Mesenteric fat pad (tissue), 1 donor: ENCODE results near the gene PDCD1. TPM values are rescaled to one million over a fixed set of nuclear protein-coding genes. Genes with fewer than 3 reads are reported as not detected.
"Not testable (repeated sequence)": the region's sequence is repeated elsewhere in the genome, so short reads cannot be mapped to it uniquely, and the experiment has no call there.

Experiments
- DNase-seq: peaks from one replicate; pipeline ENCODE4 v3.0.0-alpha.2; 2020; ENCODE audit warnings: low spot score
- long read RNA-seq: library from polyadenylated mRNA; unstranded; transcript quantifications from one replicate; pipeline ENCODE4 v2.0.0, GENCODE V29; 2020
- total RNA-seq: library from RNA; stranded (reverse); fragmentation: NEBNext Ultra II Directional; extraction: Animal tissue kit (Norgen Biotek cat#: 25700); gene quantifications from one replicate; pipeline ENCODE4 v1.2.1, GENCODE V29; 2021
- donor health status: DM: yes; HTN: yes; CAD: no.

PDCD1 gene
- total RNA-seq = 0.42 TPM
- long read RNA-seq = 0 reads

DNA sequence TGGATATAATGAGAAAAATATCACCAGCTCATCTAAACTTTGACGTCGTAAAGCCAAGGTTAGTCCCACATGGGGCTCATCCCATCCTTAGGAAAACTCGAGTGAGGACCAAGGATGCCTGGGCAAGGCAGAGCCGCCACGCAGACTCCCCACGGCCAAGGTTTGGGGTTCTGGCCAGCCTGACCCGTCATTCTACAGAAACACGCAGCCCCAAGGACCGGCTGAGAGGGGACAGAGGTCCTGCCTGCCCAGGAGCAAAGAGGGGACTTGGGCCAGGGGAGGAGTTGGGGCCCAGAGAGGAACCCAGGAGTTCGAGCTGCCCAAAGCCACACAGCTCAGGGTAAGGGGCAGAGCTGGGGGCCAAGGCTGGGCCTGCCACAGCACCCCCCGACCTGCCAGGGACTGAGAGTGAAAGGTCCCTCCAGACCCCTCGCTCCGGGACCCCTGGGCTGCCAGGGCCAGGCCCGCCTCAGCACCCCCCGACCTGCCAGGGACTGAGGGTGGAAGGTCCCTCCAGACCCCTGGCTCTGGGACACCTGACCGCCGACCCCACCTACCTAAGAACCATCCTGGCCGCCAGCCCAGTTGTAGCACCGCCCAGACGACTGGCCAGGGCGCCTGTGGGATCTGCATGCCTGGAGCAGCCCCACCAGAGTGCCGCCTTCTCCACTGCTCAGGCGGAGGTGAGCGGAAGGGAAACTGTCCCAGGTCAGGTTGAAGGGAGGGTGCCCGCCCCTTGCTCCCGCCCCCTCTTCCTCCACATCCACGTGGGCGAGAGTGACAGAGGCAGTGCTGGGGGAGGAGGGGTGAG is at the start of gene PDCD1:
Gene PDCD1, minus strand, starts transcription at position 689 of the 811 bp plus-strand sequence. Its CDS starts 56 bp downstream, at position 633.
- DNase-seq = no peak

DNA sequence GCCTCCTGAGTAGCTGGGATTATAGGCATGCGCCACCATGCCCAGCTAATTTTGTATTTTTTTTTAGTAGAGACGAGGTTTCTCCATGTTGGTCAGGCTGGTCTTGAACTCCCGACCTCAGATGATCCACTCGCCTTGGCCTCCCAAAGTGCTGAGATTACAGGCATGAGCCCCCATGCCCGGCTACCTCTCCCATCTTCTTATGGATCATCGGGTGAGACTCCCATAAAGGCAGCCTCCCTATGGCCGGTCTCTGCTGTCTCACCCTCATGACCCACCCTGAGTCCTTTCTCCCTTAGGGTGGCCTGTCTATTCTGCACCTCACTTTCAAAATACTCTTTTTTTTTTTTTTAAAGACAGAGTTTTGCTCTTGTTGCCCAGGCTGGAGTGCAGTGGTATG is 49.1 kb upstream of the PDCD1 start:
- peak; percentile 71 for DNase-seq

DNA sequence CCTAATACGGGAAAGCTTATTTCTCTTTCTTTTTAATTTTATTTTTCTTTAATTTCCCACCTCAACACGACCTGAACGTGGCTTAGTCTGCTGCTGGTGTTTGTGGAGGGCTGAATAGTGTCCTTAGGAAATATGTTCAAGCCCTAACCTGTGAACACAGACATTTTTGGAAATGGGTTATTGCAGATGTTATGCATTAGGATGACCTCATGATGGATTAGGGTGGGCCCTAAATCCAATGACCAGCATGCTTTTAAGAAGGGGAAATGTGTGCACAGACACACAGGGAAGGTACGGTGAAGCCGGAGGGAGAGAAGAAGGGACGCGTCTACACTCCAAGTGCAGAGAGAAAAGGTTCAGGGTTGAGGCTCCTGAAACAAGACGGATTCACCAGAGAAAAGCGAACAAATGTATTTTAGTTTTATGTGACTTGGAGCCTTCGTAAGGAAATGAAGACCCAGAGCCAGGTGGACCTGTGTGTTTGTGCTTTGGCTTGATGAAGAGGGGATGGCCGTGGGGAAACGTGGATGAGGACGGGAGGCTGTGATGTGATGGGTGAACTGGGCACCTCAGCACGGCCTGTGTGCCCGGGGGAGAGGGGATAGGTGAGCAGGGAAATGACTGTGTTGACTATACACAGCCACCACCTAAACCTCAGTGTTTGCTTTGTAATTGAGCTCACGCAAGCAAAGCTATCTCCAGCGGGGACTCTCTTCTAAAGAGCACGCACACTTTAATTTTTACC is 48.3 kb upstream of the PDCD1 start:
- peak; percentile 57 for DNase-seq

DNA sequence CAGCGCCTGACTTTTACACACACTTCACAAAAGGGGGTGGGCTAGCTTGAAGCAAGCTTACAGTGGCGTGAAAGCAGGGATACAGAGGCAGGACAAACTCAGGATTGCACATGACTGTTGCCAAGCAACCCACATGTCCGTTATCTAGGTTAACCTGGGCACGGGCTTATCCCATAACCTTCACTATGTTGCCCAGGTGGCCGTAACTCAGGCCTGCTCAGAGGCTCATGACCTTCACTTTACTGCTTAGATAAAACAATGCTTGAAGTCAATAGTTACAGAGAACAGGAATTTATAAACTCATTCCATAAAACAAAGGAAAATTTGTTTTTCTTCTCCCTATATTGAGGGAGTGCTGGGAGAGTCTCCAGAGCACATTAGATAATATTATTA is 47.7 kb upstream of the PDCD1 start:
- not testable (repeated sequence) for DNase-seq

DNA sequence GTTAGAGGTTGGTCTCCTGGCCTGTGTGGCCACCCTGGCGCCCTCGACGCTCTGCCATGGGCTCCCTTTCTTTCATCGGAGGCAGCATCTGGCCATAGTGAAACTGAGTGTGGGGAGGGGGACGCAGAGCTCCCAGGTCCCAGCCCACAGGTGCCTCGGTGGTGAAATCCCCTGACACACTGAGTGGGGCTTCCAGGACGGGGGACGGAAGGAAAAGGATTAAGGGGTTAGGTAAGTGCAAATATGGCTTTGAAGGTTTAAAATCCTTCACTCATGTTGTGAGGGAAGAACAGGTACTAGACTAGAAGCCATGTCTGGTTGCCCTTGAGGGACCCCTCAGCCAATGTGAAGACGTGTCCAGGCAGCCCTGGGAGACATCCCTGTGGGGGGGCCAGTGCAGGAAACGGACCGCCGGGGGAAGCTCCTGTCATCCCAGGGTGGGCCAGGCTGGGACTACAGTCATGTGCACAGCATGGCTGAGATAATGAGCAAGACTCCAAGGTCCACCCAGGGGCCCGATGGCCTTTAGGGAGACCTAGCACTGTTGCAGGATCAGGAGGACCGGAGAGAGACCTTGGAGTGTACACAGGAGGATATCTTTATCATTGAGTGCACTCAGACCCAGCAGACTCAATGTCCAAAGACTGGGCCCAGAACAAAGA is 47.2 kb upstream of the PDCD1 start:
- DNase-seq = peak; percentile 60

DNA sequence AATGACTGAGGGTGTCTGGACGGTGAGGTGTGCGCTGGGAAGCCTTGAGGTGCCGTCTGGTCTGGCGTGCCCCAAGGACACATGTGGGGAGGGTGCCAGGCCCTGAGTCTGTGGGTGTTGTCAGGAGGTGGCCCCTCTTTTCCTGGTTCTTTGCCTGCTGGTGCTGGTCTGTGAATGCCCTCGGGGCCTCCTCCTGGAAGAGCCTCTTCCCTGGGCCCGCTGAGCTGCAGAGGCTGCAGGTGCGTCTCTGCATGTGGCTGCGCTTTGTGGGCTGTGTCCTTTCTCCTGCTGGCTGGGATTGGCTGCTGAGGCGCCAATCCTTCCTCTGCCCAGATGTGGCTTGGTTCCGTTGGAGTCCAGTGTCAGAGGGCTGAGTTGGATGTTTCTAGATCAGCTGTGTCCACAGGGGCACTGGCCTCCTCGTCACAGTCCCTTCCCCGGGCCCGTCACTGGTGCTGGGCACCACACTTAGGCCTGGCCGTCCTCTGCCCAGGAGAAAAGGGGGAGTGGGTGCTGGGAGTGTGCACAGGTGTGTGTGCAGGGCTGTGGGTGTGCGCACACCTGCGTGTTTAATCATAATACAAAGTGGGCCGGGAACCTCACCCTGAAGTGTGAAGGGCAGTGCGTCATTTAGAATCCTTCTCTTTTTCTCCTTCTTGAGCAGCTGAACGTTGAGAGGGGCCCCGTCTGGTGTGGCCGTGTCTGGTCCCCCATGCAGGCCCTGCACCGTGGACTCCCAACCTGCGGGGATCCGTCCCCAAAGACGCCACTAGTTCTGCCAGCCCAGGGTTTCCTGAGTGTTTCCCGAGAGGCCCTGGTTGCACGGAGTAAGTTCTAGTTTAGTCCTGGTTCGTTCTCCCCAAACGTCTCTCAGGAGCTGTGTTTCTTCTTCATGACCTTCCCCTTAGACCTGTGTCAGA is 46.4 kb upstream of the PDCD1 start:
- peak; percentile 84 for DNase-seq

DNA sequence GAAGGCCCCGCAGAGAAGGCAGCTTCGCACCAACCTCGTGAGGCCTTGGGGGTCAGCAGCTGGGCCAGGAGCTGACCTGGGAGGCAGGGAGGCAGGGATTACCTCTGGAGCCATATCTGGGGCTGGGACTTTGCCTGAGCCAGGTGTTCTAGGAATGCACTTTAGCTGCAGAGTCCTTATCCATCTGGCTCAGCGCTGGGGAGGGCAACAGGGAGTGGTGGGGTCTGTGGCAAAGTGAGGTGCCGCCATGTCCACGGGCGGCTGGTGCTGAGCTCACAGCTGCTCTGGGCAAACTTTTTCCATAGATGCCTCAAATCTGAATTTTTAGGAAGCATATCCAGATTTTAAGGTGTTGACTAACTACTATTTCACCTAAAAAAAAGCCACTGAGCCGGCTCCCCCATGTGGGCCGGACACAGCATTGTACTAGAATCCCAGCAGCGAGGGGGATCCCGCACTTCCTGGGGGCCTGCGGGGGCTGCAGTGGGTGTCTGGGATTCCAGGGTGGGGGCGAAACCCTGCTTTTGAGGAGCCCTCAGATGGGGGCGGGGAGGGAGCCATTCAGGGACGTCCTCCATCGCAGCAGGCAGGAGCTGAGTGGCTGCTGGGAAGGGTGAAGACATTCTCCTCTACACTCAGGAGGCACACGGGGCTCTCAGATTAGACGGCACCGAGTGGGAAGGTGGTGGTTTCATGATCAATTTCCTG is 45.5 kb upstream of the PDCD1 start:
- peak; percentile 68 for DNase-seq

DNA sequence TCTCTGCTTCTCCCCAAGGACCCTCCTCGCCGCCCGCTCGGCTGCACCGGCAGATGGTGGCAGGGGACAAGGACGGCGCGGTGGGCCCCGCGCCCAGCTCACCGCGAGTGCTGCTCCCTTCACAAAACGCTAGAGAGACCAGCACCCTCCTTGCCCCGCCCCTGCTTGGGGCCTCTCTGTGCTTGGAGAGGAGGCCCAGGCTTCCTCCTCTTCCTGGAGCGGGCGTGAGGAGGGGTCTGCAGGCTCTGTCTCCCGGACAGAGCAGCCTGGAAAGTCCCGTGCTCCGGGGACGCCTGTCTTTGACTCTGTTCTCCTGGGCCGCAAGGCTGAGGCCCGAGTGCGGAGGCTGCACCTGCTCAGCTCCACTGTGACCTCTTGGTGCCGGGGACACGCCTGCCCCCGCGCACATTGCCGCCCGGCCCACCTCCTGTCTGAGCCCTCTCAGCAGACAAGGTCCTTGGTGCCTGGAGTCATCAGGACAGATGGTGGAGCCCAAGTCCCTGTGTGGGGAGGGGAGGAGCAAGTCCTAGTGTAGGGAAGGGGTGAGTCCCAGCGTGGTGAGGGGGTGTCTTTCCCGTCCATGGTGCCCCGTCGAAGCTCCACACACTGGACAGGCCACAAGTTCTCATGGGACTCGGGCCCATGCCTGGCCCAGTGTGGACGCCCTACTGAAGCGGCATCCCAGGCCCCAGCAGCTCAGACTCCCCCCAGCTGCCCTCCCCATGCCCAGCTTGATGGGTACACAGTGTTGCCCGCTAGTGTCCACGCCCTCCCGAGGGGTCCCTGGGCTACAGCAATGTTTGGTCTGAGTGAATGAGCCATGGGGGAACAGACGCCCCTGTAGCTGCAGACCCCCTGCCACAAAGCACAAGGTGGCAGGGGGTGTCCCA is 44.7 kb upstream of the PDCD1 start:
- peak; percentile 82 for DNase-seq

DNA sequence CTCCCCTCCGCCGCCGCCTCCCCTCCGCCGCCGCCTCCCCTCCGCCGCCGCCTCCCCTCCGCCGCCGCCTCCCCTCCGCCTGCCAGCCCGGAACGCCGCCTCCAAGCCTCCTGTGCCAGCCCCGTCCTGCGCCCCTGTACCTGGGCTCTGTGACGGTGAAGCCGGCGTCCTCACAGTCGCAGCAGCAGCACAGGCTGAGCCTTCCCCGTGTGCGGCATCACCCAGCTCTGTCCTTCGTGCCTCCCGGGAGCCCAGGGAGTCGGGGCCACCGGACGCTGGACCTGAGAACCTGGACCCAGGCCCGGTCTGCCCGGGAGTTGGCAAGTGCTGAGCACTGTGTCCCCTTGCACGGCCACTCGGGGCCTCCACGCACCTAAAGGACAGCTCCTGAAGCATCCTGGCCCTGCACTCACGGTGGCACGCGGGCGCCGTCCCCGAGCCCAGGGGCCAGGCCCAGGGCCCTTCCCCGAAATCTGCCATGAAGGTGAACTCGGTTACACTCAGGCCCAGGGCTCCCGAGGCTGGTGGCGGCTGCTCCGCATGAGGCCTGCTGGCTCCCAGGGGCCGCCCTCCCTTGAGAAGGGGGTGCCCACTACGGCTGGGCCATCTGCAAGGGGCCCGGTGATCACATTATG is 43.8 kb upstream of the PDCD1 start:
- DNase-seq = peak; percentile 81

DNA sequence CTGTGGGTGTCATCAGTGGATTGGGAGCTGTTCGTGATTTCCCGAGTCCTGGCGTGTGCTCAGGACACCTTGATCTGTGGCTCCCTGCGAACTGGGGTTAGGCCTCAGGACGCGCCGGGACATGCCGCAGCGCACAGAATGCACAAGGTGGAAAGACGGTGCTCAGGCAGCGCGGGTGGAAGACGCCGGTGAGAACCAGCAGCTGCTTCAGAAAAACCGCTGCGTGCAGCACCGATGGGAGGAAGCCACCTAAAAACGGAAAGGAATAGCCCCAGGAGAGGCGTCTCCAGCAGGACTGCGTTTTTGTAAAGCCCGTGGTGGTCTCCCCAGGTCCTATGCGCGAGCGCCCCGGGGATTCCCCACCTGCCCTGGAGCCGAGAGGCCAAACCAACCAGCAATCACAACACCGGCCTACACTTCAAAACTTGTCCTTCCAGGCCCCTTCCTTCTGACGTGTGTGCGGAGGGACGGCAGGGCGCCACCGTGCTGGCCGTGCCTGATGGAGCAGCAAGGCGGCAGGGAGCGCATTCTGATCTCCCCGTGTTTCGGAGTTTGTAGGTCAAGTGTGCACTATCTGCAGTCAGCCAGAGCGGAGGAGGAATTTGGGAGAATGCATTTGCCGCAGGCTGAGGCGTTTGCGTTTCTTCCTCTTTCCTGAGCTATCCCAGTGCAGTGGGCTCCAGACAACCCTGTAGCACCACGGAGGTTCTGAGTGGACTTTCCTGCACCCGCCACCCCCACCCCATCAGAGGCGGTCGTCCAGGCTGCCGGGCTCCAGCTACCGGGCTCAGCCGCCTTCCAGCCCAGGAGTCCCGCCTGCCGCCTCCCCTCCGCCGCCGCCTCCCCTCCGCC is 43.0 kb upstream of the PDCD1 start:
- DNase-seq = peak; percentile 79

DNA sequence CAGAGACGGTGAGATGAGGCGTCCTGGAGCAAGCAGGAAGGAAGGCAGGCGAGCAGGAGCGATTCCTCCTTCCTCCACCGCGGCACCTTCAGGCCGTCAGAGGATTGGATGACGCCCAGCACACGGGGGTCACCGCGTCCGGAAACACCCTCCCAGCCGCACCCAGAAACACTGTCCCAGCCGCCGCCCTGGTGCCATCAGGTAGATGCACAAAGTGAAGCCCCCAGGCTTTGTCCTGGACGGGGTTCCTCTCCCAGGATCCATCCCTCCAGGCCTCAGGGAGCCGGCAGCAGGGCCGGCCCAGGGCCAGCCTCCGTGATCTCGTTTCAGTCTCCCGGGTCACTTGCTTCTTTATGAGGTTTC is 42.3 kb upstream of the PDCD1 start:
- peak; percentile 83 for DNase-seq

DNA sequence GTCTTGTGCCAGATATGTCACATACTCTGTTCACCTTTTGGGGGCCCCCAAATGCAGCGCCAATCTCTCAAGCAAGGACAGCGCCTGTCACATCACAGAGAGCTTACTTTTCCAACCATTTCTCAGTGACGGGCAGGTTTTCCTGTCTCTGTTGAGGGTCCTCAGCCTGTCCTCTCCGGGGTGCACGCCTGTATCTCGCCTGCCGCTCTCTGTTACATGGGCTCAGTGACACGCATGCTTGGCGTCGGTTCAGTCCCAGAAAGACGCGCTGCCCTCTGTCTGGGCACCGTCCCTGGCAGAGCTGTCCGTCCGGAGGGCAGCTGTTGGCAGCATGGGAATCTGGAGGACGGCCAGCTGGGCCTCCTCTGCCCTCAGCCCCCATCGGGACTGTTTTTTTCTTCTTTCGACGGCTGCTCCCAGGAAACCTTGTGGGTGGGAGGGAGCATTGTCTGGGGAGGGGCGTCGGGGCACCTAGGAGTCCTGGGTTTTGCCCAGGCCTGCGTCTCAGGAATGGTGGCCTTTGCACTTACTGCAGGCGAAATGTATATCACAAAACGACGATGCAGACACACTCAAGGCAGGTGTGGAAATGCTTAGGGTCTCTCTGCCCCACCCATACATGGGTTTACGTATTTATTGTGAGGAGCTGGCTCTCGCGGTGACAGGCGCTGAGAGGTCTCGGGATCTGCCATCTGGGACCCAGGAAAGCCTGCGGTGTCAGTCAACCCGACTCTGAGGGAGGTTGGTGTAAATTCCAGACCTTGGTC is 41.7 kb upstream of the PDCD1 start:
- DNase-seq = peak; percentile 75

DNA sequence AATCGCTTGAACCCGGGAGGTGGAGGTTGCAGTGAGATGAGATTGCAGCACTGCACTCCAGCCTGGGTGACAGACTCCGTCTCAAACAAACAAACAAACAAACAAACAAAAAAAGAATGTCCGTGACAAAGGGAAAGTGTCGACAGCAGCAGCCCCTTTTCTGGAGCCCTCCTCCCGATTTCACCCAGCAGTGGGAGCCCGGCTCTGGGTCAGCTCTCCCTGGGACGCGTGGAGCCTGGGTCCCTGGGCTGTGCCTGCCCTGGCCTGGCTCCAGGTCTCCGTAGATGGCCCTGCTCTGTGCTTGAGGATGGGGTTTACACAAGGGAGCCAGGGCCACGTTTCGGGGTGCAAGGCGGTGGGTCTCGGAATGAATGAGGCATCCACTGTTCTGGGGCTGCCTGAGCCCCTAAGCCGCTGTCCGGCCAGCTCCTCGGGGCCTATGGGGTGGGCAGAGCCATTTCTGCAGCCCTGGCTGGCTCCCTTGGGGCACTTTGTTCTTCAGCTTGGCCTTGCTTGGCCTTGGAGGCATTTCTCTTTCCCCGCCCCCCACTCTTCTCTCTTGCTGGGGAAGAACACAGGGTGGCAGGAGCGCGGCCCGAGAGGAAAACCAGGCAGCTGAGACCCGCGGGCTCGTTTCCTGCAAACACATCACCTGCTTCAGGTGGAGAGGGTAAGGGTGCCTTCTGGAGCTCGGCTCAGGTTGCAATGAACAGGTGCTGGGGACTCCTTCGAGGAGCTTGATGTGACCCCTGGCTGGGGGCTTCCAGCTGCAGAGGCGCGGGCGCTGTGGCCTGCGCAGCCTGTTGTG is 40.0 kb upstream of the PDCD1 start:
- DNase-seq = peak; percentile 65

DNA sequence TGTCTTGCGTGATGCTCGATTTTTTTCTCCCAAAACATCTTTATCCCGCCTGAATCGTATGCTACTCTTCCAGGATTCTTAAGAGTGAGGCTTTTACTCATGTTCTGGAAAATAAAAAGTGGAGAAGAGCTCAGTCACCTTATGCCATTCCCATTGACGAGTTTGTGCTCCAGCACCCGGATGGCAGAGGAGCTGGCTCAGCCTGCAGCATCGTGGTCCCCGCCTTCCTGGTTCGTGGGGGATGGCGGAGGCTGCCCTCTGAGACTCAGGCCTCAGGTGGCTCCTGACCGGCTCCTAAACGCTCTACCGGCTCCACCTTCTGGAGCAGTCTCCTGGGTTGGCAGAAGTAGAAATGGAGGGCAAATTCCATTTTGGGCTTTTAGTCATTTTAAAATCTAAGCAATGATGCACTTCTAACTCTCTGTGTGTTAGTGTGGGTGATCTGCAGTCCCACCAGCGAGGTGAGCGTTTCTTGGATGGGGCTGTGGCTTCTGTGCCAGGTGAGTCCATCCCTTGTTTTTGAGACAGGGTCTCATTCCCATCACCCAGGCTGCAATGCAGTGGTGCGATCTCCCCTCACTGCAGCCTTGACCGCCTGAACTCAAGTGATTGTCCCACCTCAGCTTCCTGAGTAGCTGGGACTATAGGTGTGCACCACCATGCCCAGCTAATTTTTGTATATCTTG is 38.7 kb upstream of the PDCD1 start:
- peak; percentile 41 for DNase-seq

DNA sequence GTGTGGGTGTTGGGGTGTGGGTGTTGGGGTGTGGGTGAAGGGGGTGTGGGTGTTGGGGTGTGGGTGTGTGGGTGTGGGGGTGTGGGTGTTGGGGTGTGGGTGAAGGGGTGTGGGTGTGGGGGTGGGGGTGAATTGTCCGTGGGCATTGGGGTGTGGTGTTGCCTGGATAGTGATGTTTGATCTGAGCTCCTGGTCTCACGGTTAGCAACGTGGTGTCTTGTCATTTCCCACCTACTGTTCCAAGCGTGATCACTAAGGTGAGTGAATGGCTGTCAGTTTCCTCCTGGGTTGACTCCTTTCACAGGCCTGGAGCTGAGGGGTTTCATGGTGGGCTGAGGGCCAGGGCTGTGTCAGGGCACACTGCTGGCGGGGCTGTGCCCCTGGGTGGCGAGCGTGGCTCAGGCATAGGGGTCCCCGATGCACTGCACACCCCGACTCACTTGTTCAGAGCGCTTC is 38.1 kb upstream of the PDCD1 start:
- DNase-seq = no peak
